ENCODE results near the gene ADGRD1.
"Not testable (repeated sequence)": the region's sequence is repeated elsewhere in the genome, so short reads cannot be mapped to it uniquely, and the experiment has no call there.

ADGRD1 gene

DNA sequence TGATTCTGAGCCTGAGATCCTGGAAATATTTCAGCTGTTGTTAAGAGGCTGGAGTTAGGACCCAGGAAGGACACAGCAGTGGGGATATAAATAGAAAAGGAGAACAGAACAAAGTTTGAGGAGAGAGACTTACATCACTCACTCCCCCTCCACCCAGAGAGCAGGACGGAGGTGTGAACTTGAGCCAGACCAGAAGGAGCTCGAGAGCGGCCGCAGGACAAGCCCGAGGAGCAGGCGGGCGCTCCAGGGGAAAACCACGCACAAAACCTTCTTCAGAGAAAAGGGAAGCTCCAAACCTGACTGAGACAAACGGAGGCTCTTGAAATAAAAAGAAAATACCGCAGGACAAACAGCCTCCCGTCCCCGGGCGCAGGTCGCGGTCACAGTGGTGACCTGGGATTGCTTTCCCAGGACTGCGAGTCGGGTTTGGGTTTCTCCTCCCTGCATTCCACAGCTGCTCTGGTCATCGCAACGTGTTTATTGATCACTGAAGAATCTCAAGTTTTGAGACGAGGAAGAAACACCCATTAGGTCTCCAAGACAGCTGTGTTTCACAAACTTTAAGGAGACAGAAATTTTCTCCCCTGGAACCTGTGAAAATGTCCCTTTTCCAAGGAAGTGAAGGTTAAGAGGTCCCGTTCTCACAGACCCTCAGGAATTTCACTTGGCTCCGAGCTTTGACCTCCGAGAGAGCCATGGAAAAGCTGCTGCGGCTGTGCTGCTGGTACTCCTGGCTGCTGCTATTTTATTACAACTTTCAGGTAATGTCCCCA, at the start of gene ADGRD1:
Gene ADGRD1 (plus strand): TSS at position 137 of the 773 bp plus-strand sequence. CDS start 559 bp downstream, at position 696.
- FAIRE-seq: no peak

DNA sequence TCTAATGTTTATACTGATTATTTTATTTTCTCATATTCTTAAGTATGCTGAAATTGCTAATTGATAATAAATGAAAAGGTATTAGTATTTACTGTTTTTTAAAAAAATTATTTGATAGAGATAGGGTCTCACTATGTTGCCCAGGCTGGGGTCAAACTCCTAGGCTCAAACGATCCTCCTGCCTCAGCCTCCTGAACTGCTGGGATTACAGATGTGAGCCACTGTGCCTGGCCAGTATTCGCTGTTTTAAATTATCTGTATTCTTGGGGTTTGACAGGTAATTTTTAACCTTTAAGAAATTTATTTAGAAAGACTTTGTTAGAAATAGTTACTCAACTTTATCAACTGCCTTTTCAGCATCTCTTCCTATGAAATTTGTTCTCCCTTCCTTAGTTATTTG, 49.6 kb upstream of the ADGRD1 start:
- no peak for FAIRE-seq

DNA sequence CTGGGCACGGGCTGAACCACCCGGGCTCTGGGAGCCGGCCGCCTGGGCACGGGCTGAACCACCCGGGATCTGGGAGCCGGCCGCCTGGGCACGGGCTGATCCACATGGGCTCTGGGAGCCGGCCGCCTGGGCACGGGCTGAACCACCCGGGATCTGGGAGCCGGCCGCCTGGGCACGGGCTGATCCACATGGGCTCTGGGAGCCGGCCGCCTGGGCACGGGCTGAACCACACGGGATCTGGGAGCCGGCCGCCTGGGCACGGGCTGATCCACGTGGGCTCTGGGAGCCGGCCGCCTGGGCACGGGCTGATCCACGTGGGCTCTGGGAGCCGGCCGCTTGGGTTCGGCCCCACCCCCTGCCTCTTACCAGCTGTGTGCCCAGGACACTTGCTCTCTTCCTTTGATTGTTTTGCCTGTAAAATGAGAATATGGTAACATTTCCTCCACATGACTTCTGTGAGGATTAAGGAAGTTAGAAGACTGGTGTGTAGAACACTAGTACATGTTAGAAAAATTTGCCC, 48.7 kb upstream of the ADGRD1 start:
- not testable (repeated sequence) for FAIRE-seq

DNA sequence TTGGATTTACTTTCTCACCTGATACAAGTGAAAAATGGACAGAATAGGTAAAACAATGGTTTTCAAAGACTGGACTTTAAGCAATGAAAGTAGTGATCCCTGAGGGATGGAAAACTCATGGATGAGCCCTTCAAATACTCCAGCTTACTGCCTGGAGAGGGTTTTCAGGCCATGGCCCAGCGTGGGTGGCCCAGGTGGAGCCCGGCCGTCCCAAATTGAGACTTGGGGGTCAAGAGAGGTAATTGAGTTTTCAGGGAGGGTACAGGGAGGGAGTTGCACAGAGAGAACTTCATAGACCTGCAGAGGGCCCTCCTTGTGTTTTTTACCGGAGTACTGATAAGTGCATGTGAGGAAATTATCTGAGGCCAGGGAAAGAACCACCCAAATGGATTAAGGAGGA, 44.6 kb upstream of the ADGRD1 start:
- FAIRE-seq: no peak

DNA sequence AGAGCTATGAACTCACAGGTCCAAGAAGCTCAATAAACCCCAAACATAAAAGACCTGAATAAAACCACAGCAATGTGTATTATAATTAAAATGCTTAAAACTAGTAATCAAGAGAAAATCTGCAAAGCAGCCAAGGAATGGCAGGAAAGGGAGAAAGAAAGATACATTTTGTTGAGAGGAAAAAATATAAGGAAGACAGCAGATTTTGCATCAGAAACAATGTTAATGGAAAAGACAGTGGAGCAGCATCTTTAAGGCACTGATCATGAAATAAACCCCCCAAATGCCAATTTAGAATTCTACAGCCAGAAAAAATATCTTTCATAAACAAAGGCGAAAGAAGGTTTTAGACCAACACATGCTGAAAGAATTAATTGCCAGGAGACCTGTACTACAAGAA, 42.5 kb upstream of the ADGRD1 start:
- FAIRE-seq: no peak

DNA sequence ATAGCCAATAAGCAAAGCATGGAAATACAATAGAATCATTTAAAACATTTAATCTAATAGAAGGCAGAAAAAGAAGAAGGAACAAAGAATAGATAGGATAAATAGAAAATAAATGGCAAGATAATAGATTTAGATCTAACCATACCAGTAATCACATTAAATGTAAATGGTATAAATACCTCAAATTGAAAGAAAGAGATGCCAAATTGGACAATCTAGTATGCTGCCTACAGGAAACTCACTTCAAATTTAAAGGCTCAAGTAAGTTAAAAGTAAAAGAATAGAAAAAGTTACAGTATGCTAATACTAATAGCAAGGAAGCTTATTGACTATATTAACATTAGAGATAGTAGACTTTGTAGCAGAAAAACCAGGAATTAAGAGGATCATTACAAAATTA, 41.8 kb upstream of the ADGRD1 start:
- FAIRE-seq: no peak

DNA sequence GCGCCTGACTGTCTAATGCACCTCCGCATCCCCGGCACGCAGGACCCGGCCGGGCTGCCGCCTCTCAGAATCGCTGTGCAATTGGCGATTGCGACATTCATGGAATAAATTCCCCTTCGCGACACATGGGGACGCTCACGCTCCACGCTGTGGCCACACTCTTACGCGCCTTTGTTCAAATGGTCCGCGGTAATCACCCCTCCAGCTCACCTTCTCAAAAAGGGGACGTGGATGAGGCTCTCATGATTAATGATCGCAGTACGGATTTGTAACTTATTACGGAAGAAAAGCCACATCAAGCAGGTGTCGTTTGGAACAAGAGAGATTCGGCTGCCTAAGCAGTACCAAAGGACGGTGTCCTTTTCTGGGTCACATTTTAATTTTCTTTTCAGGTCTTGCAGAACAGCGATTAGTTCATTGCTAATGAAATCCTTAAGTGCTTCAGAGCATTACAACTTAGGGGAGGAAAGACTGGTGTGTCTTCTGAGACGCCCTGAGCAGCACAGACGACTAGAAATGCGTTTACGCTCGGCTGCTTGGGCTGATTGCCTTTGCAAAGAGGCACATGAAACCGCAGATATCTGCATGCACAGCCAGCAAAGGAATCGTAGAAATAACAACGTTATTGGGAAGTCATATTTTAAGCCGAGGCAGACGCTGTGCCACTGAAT, 37.3 kb upstream of the ADGRD1 start:
- FAIRE-seq: no peak

DNA sequence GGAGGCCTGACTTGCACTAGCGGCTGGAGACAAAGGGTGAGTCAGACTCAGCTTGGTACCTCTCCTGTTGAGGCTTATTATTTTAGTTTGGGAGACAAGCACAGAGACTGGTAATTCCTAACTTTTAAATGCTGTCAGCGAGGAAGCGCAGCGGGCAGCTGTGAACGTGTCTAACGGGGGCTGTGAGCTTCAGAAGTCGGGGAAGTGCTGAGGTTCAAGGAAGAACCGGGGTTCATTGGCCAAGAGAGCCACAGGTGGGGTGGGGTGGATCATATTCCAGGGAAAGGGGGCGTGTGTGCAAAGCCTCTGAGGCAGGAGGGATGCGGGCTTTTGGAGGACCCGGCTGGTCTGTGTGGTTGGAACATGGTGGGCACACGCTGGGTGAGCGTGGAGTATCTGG, 36.1 kb upstream of the ADGRD1 start:
- no peak for FAIRE-seq

DNA sequence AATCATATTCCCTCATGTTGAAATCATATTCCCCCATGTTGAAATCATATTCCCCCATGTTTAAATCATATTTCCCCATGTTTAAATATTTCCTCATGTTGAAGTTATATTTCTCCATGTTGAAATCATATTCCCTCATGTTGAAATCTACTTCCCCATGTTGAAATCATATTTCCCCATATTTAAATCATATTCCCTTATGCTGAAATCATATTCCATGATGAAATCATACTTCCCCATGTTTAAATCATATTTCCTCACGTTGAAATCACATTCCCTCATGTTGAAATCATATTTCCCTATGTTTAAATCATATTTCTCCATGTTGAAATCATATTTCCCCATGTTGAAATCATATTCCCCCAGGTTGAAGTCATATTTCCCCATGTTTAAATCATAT, 34.6 kb upstream of the ADGRD1 start:
- FAIRE-seq: peak; percentile 78

DNA sequence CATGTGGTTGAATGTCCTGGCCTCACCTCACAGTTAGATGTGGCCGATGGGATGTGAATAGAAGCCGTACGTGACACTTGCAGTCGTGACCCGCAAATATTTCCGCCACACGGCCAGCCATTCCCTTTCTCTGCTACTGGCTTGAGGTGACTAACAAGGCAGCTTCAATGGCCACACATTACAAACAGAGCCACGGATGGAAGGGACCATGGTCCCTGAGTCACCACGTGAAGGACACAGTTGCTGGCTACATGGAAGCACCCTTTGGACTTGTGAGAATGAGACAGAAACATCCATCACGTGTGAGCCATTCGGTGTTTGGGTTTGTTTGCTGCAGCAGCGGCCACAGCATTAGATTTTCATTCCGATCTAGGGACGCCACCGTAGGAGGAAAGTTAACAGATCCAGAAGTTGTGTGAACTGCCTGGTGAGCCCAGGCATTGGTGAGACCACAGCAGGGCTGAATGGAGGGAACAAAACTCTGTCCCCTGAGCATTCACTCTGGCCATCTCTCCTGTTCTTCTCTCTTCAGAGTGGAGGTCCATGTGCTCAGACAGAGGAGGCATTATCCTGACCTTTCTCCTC, 33.5 kb upstream of the ADGRD1 start:
- no peak for FAIRE-seq

DNA sequence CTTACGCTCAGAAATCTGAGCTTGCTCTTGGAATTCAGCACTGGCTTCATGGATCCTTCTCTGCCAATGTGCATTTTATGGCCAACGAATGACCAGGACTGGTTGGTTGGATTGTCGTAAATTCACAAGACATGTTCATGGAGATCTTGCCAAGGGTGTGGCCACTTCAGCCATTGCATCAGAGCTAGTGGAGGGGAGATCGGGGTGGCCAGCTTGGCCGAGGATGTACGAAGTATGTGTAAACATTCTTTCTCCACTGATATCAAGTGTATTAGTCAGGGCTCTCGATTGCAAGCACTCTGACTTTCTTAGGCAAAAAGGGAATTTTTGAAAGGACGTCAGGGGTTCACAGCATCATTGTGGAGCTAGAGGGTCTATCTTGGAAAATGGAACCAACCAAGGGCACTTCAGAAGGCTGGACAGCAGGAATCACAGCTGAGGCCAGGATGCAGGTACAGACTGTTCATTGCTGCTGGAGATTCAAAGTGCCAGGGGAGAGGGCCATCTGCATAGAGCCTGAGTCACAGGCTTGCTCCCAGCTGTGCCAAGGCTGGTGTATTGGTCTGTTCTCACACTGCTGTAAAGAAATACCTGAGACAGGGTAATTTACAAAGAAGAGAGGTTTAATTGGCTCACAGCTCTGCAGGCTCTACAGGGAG, 32.9 kb upstream of the ADGRD1 start:
- no peak for FAIRE-seq

DNA sequence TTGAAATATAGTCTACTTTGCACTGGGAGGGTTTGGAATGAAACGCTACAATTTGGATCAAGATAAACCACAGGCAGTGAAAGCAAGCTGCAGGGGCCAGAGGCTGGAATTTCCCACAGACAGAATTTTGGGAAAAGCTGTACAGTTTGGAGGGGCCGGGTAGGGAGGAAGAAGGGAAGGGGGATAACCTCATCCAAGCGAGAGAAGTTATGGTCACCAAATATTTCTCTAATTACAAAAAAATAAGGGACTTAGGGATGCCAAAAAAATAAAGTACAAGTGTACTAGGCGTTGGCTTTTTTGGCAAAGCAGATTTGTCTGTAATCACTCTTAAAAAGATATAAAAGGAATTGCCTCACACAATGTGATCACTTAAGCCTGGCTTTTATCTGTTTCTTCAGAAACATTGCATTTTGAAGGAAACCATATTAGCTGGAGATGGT, 31.2 kb upstream of the ADGRD1 start:
- FAIRE-seq: no peak

DNA sequence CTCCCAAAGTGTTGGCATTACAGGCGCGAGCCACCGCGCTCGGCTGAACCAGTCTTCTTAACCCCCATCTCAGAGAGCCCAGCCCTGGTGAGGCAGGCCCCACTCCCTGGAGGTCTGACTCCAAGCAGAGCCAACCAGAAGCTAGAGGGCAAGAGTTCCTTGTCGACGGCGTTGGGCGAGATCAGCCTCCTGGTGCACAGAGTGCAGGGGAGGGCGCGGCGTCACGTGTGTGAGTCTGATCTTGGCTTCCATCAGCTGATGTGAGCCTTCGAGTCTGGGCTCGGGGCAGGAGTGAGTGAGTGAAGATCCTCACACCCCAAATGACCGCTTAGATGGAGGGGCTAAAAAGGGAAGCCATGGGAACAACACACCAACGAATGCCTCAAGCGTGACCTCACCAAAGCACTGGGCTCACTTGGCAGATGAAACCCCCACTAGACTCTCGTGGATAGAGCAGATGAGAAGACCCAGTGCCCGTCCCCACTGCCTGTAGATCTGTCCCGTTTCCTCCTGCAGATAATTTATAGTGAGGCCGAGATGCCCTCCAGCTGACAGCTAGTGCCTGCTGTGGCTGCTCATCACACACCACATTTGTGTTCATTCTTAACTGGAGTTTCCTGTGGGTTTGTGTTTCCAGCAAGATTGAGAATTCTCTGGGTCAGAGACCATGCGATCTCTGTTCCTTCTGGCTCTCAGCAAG, 28.6 kb upstream of the ADGRD1 start:
- no peak for FAIRE-seq

DNA sequence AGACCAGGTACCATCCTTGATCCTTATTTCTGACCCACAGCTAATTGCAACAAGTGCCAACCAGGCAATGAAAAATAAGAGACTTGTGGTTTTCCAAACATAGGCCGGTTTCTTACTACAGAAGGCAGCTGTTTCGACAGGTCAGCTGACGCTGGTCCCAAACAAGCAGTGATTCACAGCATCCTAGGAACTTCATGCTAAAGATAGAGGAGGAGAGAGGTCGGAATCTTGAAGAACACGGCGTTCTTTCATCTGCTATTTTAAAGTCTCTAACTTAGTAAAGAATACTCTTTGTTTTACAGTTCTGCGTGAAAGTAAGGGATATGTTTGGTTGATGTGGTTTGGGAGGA, 28.1 kb upstream of the ADGRD1 start:
- FAIRE-seq: no peak

DNA sequence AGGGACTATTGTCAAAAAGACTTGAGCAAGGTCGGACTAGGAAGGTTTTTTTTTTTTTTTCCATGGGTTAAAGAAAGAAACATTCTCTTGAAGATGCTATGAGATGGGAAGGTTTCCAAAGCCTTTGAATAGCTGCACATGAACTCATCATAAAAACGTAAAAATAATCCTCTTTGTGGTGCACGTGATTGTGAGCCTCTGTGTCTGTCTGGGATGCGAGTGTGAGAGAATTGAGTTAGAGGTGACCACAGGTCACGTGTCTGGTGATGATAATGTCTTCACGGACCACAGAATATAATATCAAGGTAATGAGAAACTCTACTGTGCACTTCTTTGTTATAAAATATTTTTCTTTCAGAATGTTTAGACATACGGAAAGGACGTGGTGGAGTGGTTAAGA, 24.3 kb upstream of the ADGRD1 start:
- FAIRE-seq: no peak

DNA sequence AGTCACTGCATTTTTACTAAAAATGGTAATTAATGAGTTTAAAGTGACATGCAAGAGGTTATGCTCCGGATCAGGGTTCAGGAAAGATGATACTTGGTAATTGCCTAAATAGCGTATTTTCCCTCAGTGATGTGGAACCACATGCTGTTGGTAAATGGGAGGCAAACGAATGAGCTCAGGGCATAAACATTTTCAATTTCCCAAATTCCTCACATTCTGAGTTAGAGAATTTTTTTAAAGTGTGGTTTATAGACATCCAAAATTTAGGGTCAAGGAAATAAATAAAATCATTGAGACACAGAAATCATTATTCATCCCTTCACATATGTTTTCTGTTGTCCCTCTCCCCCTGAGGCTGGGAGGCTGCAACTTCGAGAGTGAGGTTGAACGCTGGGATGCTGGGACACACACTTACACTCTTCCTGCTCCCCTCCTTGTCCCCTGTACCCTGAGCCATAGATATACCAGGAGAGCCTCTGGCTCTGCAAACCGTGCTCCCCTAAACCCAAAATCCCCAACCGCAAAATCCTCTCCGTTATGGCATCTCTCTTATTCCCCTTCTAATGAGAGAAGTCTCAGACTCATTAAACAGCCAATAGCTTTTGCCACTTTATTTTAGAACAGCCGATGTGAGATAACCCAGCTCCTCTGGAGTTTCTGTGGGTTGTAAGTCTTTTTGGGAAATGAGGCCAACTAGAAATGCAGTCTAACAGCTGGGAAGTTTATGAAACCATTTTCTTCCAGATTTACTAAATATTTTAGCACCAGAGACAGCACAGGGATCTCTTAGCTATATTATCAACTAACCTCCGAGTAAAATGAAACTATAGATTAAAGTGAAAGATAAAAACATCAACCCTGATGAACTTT, 21.4 kb upstream of the ADGRD1 start:
- FAIRE-seq: no peak

DNA sequence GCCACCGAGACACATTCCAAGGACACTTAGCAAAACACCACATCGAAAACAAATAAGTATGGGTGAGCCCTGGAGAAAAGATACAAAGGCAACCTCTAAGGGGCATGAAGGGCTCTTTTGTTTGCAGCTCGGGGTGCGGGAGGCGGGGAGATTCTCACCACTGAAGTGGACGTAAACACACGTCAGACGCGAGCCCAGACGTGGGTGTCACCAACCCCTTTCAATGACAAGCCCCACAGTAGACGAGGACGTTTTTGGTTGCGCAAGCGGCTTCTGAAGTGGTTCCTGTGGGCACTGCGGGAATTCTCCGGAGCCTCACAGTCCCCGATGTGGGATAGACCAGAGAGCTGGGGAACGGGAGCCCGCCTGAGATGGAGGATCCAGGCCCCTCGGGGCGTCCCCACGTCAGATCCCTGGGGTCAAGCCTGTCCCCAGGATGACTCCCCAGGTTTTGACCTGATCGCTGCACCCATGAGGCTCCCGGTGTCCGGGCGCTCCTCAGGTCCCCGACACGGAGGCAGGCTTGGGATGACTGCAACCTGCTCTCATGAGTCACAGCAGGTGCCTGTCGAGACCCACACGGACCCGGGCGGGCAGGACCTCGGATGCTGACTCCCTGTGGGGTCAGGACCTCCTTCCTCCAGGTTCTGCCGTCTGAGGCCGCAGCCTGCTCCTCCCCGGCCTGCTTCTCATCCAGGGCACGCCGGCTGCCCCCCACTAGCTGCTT, 20.3 kb upstream of the ADGRD1 start:
- FAIRE-seq: no peak

DNA sequence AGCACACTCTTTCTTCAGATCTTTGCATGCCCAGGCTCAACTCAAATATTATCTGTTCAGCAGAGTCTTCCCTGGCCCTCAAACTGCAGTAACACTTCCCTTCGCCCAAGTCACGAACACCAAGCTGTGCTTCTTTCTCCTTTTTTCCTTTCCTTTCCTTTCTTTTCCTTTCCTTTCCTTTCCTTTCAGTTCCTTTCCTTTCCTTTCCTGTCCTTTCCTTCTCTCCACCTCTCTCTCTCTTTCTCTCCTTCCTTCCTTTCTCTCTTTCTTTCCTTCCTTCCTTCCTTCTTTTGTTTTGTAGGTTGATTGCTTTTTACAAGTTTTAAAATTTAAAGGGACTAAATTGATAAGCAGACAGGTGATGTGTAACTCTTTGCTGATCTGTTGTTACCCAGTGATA, 19.0 kb upstream of the ADGRD1 start:
- FAIRE-seq: no peak

DNA sequence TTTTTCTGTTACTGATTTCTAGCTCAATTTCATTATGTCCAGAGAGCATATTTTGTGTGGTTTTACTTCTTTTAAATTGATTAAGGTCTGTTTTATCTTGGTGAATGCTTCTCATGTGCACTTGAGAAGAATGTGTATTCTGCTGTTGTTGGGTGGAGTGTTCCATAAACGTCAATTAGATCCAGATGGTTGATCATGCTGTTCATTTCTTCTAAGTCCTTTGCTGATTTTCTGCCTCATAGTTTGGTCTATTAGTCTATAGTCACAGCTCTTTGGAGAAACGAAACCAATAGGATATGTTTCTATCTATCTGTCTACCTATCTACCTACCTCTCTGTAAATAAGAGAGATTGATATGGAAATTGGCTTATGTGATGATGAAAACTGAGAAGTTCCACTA, 17.1 kb upstream of the ADGRD1 start:
- no peak for FAIRE-seq

DNA sequence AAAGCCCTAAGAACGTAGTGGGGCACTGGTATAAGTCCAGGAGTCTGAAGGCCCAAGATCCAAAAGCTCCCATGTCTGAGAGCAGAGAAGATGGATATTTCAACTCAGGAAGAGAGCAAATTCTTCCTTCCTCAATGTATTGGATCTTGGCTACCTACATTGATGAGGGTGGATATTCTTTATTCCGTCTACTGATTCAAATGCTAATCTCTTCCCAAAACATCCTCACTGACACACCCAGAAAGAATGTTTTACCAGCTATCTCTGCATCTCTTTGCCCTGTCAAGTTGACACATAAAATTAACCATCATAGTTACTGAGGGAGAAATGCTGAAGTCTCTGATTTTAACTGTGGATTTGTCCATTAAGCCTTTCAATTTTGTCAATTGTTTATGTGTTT, 16.6 kb upstream of the ADGRD1 start:
- no peak for FAIRE-seq

DNA sequence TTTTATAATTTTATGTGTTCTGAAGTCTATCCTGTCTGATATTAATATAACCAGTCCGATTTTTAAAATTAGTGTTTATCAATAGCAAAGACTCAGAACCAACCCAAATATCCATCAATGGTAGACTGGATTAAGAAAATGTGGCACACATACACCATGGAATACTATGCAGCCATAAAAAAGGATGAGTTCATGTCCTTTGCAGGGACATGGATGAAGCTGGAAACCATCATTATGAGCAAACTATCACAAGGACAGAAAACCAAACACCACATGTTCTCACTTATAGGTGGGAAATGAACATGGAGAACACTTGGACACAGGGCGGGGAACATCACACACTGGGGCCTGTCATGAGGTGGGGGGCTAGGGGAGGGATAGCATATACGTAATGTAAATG, 16.2 kb upstream of the ADGRD1 start:
- FAIRE-seq: not testable (repeated sequence)

Data from colon (tissue), 2 donors.